ENCODE results near the gene TP53RK.

- TF ChIP-seq CTCF (IDR thresholded peaks at IDR 0.05) (no peak), POLR2AphosphoS5 (IDR thresholded peaks at IDR 0.05) (no peak), EP300 (IDR thresholded peaks at IDR 0.05) (no peak), POLR2A (IDR thresholded peaks at IDR 0.05) (no peak)
These were observed 12.3 kb upstream of the TP53RK start for GRCh38 chr20:46701556-46701955.
